ENCODE data around the gene MYH15.

Gene MYH15

DNA sequence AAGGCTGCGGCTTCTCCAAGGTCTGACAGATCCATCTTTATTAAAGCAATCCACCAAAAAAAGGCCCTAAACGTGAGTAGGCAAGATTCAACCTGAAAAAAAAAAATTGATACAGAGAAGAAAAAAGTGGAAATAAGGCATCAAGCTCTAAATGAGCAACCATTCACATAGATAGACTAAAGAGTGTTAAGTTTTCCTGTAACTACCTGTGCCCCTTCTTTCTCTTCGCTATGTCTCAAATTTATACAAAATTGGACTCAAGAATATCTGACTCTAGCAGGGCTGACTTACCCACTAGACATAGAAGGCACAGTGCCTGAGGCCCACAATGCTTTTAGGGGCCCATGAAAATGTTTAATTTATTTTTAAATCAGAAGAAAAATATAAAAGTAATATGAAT, at the start of gene MYH15:
MYH15 (minus strand) TSS at position 101 of the 400 bp plus-strand sequence; CDS start at position 35, 66 bp downstream.
- no peak for DNase-seq

DNA sequence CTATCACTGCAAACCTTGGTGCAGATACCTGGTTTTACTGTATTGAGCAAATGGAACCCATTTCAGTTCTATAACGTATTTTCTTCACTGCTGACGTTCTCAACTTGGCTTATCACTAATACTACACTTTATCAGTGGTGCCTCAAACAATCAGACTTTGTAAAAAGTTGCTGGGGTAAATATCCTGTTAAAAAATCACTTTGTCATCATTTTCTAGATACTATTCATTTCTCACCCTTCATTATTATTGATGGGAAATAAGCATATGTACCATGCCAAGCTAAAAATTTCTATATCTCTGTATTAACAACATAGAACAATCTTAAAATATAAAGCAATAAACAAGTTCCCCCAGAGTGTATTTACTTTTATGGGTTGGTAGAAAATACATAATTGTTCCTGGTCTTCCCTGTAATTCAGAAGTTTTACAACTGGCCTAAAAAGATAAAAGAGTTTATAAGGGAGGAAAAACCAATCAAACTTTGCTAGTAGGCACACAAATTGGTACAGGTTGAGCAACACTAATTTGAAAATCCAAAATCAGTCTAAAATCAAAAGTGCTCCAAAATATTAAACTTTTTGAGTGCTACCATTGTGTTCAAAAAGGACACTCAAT, 45.7 kb upstream of the MYH15 start:
- DNase-seq = no peak

DNA sequence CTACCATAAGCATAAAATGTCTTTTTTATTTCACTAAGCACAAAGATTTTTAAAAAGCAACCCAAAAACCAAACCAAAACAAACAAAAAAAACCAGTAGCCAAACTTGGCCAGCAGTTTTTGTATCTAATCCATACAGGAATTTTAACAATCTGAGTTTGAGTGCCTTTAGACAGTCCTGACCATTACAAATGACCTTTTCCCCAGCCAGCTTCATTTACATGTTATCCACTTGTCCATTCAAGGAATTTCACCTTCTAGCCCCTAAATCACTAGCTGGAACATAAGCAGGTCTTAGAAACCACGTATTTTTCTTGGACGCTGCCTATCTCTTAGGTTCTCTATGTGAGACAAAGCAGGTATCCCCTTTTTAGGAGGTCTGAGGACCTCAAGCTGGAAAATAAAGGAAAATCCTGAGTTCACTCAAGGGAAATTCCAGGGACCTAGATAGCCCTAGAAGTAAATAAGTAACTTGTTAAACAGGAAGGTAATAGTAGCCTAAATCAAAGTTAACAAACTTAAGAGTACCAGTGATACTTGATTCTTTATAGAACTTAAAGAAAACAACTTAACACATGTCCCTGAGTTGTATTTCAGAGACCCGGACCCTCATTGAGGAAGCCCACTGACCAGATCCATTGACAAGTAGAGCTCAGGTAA, 44.6 kb upstream of the MYH15 start:
- no peak for DNase-seq

DNA sequence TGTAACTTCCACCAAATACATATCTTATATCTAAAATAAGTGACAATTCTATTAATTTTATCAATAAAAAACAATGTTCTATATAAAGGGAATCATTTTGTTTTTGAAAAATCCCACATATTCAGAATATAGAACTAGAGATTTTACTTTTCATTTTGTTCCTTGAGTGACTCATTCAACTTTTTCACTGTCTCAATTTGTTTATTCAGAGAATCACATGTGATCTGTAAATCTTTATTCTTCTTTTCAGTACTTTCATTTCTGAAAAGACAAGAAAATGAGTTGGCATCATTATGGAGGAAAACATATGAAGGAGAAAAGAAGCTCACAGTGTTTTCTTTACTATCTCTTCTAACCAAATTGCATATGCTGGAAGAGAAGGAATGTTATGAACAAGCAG, 43.8 kb upstream of the MYH15 start:
- no peak for DNase-seq

DNA sequence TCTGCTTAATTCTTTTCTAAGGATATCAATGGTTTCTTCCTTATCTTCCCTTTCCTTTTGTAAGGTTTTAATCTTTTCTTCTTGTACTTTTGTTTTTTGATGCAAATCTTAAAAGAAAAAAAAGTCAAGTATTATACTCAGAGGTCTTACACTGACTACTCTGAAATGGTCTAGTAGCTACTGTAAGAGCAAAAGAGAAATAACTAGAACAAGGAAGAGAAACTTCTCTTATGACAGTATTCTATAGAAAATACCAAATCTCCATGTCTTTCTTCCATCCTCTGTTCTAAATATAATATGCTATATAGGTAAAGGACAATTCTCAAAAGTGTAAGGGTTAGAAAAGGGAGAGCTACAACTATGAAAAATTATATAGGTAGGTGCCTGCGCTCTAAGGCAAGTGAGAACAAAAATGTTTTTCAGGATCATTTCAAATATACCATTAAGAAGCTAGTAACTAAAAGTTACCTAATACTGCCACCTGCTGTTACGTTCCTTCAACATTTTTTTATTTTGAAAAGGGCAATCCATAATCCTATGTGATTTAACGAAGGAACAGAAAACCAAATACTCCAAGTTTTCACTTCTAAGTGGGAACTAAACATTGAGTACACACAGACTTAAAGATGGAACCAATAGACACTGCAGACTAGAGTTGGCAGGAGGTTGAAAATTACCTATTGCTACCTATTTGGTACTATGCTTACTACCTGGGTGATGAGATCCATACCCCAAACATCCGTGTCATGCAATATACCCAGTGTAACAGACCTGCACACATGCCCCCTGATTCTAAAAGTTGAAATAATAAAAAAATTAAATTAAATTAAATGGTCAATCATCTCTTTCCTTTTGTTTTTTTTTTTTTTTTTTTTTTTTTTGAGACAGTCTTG, 42.1 kb upstream of the MYH15 start:
- DNase-seq = peak; percentile 18

DNA sequence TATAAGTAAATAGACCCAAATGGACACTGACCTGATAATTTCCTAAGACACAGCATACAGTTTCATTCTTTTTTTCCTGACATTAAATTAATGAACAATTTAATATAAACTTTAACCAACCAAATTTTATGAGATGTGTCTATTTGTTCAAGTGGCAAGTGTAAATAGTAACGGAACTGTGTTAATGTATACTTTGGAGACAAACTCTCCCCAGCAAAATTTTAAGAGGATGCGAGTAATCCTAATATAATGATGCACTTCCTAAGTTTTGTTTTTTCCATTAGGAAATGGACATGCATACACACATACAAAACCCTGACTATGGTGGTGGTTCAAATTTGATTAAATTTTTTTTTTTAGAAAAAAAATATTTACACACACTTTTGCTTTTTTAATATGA, 38.5 kb upstream of the MYH15 start:
- no peak for DNase-seq

DNA sequence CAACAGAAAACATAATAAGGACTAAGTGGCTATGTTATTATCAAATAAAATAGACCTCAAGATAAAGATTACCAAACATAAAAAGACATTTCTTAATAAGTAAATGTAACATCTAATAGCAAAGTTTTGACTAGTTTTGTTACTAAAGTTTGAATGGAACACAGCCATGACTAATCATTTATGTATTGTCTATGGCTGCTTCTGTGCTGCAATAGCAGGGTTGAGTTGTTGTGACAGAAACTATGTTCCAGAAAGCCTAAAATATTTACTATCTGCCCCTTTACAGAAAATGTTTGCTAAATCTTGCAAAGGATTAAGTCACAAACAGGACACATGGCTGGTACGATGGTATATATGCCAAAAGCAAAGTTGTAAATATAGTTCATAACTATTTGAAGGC, 37.9 kb upstream of the MYH15 start:
- DNase-seq = no peak

DNA sequence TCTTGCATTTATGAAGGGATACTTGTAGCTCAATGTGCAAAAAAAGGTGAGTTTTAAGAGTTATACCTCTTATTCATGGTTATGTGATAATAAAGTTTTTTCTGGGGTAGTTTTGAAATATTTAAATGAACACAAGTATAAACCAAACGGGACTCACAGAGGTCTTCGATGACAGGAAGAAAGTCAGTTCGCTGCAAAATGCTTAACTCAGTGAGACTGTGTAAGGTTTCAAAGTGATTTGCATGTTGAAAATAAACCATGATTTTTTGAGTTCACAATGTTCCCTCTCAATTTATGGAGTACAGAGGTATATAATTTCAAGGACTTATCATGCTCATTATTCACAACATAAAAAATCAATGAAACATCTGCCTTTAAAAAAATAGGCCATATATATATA, 36.3 kb upstream of the MYH15 start:
- DNase-seq = no peak

DNA sequence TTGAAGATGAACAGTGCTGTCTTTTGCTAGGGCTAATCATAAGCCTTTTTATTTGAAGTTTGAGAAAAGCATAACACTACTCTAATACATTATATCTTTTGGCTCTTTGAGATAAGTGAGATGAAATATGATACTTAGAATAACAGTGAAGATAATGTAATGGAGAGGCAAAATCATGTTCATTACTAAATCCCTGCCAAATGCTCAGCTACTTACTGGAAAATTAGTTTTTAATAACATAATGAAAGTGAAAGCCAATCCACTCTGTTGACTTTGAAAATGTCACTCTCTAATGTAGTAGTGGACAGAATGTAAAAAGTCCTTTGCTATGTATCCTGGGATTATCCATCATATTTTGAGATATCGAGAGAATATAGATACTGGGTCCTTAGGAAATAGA, 35.9 kb upstream of the MYH15 start:
- no peak for DNase-seq

DNA sequence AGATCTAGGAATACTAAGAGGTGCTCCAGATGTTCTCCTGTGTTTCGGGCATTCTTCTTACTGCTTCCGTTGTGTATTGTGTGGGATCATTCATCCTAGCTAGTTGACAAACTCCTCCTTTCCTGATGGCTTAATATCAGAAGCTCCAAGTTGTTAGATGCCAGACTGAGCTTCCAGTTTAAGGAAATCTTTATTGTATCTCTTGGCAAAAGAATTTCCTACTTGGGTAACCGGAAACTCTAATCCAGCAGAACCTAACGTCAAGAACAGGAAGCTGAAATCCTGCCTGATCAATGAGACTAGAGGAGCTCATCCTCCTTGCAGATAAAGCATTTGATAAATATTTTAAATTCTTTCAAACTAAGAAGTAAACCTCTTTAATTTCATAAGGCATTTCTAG, 27.7 kb upstream of the MYH15 start:
- DNase-seq = no peak

DNA sequence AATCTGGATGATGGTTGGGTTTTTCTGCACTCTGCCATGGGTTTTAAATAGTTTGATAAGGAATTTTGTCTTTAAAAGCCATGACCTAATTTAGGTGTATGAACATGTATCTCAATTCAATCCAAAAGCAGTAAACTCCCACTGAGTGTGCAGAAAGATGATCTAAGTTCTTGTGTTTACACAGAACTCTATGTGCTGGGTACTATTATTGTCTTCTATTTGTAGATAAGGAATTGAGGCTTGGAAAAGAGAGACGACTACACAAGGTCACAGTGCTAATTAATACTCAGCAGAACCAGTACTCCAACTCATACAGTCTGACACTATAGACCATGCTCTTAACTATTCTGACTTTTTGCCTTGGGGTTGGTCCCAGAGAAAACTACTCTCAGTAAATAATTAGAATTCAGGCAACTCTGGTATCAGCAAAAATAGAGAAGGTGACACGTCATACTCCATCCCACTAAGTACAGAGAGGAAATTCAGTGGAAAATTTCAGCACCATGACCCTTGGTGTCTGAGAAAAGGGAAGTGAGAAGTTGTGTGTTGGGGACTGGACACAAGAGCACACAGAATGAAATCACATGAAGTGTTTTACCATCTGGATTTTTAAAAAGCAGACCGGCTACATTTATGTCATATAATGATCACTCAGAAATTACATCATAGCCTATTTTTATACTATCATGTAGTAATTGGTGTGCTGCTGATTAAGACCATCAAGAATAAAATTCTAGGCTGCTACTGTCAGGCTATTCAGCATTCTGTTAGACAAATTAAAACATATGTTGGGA, 18.3 kb upstream of the MYH15 start:
- DNase-seq = no peak

DNA sequence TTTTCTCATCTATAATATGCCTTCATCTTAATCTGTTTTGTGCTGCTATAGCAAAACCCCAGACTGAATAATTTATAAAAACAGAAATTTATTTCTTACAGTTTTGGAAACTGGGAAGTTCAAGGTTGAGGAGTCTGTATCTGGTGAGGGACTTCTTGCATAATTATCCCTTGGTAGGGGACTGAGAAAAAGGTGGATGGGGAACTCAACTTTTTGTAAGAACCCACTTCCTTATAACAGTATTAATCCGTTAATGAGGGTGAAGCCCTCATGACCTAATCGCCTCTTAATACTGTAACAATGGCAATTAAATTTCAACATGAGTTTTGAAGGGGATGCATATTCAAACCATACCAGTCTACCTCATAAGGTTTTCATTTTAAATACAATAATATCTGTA, 17.4 kb upstream of the MYH15 start:
- no peak for DNase-seq

DNA sequence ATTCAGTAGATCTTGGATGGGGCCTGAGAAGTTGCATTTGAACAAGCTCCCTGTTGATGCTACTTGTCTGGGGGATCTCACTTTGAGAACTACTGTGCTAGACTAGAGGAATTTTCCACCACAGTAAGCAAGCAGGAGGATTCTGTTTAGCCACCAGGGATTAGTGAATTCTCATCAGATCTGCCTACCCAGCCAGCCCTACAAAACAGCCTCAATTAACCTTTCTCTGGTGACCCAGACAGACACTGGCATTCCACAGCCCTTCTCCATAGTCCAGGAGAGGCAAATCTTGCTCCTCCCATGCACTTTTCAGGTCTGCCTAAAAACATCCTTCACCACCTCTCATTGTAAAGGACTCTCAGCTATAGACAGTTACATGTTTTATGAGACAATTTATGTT, 16.7 kb upstream of the MYH15 start:
- no peak for DNase-seq

DNA sequence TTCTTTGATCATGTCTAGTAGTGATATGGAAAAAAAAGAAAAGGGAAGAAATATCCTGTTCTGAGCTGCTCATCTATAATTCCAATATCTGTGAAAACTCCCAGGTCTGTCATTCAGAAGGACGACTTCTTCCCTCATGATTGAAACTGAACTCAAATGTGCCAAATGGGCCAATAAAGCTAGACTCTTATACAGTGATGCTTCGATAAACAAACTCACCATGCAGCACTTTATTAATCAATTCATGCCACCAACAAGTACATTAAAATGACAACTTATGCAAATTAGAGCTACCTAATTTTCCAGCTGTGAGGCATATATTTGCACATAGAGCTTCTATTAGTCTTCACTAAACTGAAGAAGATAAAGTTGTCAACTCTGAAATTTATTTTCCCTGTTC, 15.6 kb upstream of the MYH15 start:
- no peak for DNase-seq

DNA sequence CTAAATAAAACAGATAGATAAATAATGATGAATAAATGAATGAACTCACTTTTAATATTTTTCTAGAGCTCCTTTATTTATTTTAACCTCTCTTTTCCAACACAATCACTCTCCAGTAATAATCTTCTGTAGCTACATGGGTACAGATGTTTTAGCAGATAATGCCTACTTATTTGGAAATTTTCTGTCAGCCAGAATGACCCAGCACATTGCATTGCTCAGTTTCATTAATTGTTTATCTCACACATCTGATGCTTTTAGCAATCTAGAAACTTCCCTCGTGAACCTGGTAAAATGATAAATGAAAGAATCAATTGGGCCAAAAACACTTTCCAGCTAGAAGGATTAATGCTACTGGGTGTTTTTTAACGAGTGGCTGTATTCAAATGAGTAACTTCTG, 14.9 kb upstream of the MYH15 start:
- DNase-seq = no peak

DNA sequence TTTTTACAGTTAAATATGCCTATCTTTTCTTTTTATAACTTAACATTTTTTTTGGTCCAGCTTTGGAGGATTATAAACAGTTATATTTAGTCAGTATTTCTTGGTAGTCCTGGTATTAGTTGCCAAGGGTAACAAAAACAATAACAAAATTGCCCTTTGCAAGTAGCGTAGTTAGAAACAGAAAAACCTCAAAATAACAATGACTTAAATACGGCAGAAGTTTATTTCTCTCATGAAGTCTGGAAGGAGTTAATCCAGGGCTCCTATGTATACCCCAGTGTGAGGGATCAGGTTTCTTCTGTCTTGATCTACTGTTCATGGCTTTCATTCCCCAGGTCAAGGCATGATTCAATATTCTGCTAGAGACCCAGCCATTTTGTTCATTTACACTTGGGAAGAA, 14.1 kb upstream of the MYH15 start:
- DNase-seq = no peak

DNA sequence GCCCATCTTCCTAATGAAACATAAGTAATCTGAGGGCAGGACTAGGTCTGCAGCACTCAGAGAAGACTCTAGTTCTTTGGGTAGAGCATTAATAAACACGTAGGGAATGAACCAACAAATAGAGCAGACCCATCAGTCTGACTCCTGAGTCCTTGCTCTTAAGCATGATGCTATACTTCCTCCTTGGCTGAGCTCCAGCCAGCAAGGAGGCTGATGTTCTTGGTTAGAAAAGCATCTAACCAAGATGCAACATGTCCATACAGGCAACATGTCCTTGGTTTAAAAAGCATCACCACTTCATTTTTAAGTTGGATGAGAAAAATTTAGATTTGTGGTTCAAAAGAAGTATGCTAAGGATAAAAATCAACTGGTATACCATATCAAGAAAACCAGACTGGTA, 8.5 kb upstream of the MYH15 start:
- no peak for DNase-seq

DNA sequence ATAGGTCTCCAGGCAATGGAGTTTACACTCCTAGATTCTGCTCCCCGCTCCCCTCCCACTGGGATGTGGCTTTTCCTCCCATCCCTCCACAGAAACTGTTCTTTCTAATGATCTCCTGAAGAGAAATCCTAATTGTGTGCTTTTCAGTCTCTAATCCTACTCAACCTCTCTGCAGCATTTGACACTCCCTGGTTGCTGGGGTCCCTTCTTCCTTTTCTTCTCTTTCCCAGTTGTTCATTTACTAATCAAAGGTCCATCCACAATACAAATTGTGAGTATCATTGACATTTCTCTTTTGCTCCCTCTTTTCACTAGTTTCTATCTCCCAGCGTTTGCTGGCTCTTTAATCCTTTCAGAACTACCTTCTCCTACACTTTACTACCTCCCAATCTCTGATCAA, 6.5 kb upstream of the MYH15 start:
- no peak for DNase-seq

DNA sequence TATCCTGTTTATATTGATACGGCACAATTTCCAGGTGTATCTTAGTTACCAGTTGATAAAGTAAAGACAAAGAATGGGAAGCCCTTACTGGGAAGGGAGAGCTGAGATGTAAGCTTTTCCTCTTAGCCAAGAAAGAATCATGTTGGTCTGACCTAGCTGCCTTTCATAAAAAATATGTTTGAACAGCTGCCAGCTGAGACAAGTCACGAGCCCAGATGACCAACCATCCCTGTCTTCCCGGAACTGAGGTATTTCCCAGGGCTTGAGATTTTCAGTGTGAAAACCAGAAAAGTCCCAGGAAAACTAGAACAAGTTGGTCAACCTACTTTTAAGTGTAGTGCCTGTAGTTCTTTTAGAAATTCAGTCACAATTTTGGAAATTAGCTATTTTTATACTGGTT, 3.6 kb upstream of the MYH15 start:
- no peak for DNase-seq

DNA sequence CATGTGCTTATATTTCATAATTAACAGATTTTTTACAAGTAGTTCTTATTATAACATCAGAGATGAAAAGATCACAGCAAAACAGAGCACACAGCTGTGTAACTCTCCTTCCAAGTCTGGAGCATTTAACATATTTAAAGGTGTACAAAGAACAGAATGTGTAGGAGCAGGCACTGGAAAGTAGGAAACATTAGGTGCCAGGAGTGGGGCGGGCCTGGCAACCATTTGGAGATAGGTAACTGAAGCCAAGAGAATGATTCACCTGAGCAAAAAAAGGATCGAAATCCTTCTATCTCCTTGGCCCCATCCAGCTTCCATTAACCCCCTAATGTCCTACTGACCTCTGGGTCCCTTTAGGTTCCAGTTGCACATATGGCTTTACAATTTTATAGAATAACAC, 2.3 kb upstream of the MYH15 start:
- no peak for DNase-seq

DNA sequence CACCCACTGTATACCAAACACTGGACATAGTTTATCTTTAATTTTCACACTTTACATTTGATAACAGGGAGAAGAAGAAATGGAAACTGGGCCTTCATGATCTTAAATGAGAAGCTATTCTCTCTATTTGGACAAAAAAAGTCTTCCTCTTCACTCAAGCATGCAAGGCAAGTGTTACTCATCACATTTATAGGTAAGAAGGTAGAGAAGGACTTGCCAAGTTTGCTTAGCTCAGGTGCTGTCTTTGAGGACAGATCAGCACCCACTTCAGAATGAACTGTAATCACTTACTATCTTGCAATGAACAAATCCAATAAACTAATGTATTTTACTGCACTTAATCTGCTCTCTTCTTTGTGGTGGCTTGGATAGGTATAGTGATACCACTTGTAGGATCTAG, 1.1 kb upstream of the MYH15 start:
- DNase-seq = no peak

DNA sequence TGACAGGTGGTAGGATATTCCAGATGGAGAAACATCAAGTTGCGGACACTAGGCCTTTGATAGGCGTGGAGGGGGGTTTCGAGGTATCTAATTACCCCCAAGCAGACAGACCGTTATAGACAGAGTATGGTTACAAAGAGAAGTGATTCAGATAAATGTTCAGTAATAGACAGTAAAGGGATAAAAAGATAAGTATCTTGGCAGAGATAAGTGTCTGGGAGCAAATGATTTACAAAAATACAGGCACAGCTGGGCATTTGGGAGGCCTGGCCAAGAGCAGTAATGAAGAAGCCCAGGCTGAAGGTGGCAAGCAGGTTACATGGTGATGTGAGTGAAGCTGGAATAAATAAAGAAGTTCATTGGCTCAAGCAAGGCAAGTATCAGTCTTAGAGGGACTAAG, 659 bp upstream of the MYH15 start:
- no peak for DNase-seq

DNA sequence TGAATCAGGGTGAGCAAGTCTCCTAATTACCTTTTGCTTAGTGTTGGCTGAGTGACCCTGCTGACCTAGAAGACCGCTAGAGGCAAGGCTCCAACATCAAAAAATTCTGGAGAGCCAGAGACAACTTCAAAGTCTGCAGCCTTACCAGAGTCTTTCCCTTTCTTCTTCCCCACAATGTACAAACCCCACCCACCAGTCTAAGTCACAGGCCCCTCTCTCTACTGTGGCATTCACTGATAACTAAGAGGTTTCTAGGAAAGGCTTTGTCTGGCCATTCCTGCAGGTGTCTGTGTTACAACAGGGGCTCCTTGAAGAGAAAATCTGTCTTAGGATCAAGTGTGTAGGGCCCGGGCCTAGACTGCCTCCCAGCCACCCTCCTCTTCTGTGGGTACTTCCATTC, 525 bp downstream of the MYH15 start:
- no peak for DNase-seq

All from NCI-H2029 (cell line).